Karpas-422 (cell line): ENCODE results near the gene TSPAN6. TPM values are rescaled to one million over a fixed set of nuclear protein-coding genes. Genes with fewer than 3 reads are reported as not detected.
A peak's percentile ranks its signal among the peaks of the same experiment; 100 is the strongest.

Source experiments
- DNase-seq: peaks from one replicate; pipeline ENCODE4 v3.0.0-alpha.2; 2015
- H2AFZ ChIP-seq: fragments of 200-600 bp; sonication (generic); 2 replicates; pipeline ENCODE4 v1.6.1; 2014; ENCODE audit warnings: antibody characterized with exemption, low read length, mixed read lengths
- H3K27ac ChIP-seq: fragments of 200-600 bp; sonication (generic); 2 replicates; pipeline ENCODE4 v1.5.1; 2014; ENCODE audit warnings: mild to moderate bottlenecking, low read length, moderate library complexity
- H3K27me3 ChIP-seq: fragments of 200-600 bp; sonication (generic); 2 replicates; pipeline ENCODE4 v1.6.1; 2014; ENCODE audit warnings: low read length, mixed read lengths
- H3K36me3 ChIP-seq: fragments of 200-600 bp; sonication (generic); 2 replicates; pipeline ENCODE4 v1.6.1; 2014; ENCODE audit warnings: low read length, mixed read lengths; ENCODE audit not compliant: insufficient read depth
- H3K4me1 ChIP-seq: fragments of 200-600 bp; sonication (generic); 2 replicates; pipeline ENCODE4 v1.6.1; 2014; ENCODE audit warnings: mild to moderate bottlenecking, low read length, mixed read lengths
- H3K4me2 ChIP-seq: fragments of 200-600 bp; sonication (generic); 2 replicates; pipeline ENCODE4 v1.6.1; 2014; ENCODE audit warnings: low read length, low read depth, mild to moderate bottlenecking; ENCODE audit not compliant: poor library complexity, severe bottlenecking
- H3K4me3 ChIP-seq: fragments of 200-600 bp; sonication (generic); 2 replicates; pipeline ENCODE4 v1.5.1; 2014; ENCODE audit warnings: mild to moderate bottlenecking, antibody characterized with exemption, low read length, mixed read lengths
- H3K79me2 ChIP-seq: fragments of 200-600 bp; sonication (generic); 2 replicates; pipeline ENCODE4 v1.6.1; 2014; ENCODE audit warnings: mild to moderate bottlenecking, low read length, mixed read lengths
- H3K9ac ChIP-seq: fragments of 200-600 bp; sonication (generic); 2 replicates; pipeline ENCODE4 v1.6.0; 2014; ENCODE audit warnings: low read length
- H3K9me2 ChIP-seq: fragments of 200-600 bp; sonication (generic), shearing (Covaris generic); replicated peaks from 2 replicates; pipeline ENCODE4 v1.6.0; 2014; ENCODE audit warnings: mild to moderate bottlenecking, low read length, moderate library complexity; ENCODE audit not compliant: insufficient read depth
- H3K9me3 ChIP-seq: fragments of 300-700, 200-600 bp; sonication (generic); 2 replicates; pipeline ENCODE4 v1.6.1; 2014; ENCODE audit warnings: low read length, mixed read lengths
- H4K20me1 ChIP-seq: fragments of 200-600 bp; sonication (generic); 2 replicates; pipeline ENCODE4 v1.6.1; 2014; ENCODE audit warnings: mild to moderate bottlenecking, antibody characterized with exemption, low read length, low read depth; ENCODE audit not compliant: insufficient read depth
- total RNA-seq: library from RNA; depleted of rRNA; stranded (reverse); fragments of >200 nt; shearing (Covaris generic); gene quantifications from 2 replicates; pipeline ENCODE4 v1.2.3, GENCODE V29; 2014; ENCODE audit warnings: low replicate concordance

Gene TSPAN6
- total RNA-seq, 1 experiment from 2014 or later: not detected

- peaks cover 13% of the 10 kb centered on the region for H3K4me1 ChIP-seq
- H2AFZ ChIP-seq: no peak within 1 kb of the TSS
- no peaks in the 10 kb centered on the region for H3K9me3 ChIP-seq
- H3K27me3 ChIP-seq: no peaks in the 10 kb centered on the region
- no peak within 1 kb of the TSS for H3K9ac ChIP-seq
- no peak within 1 kb of the TSS for H3K4me3 ChIP-seq
- DNase-seq: no peak
- no peaks in the 10 kb centered on the region for H3K9me2 ChIP-seq
- no peak within 1 kb of the TSS for H3K4me2 ChIP-seq
- H3K27ac ChIP-seq: no peak within 1 kb of the TSS
- H3K79me2 ChIP-seq: no peaks in the 10 kb centered on the region
- no peaks in the 10 kb centered on the region for H4K20me1 ChIP-seq
- no peaks in the 10 kb centered on the region for H3K36me3 ChIP-seq
Measured at GRCh38 chrX:100643956-100644860, 7.6 kb upstream of the TSPAN6 start, which contains the start of gene SRPX2. Gene SRPX2 (plus strand): TSS chrX:100644199. CDS start chrX:100646323, 2,124 bp downstream.

- no peaks in the 10 kb centered on the region for H3K36me3 ChIP-seq
- no peaks in the 10 kb centered on the region for H3K9me2 ChIP-seq
- H3K4me1 ChIP-seq: peaks cover 13% of the 10 kb centered on the region
- no peak overlapping the region for H3K9ac ChIP-seq
- DNase-seq: no peak
- no peaks in the 10 kb centered on the region for H3K27me3 ChIP-seq
- H2AFZ ChIP-seq: no peak overlapping the region
- no peaks in the 10 kb centered on the region for H3K79me2 ChIP-seq
- no peak overlapping the region for H3K4me3 ChIP-seq
- H4K20me1 ChIP-seq: no peaks in the 10 kb centered on the region
- H3K27ac ChIP-seq: no peak overlapping the region
- H3K4me2 ChIP-seq: no peak overlapping the region
- H3K9me3 ChIP-seq: no peaks in the 10 kb centered on the region
Measured at GRCh38 chrX:100643212-100643611, 6.6 kb upstream of the TSPAN6 start.

GRCh38 chrX:100642290-100642689 is 5.7 kb upstream of the TSPAN6 start:
- H2AFZ ChIP-seq: no peak overlapping the region
- no peaks in the 10 kb centered on the region for H3K9me2 ChIP-seq
- no peaks in the 10 kb centered on the region for H3K27me3 ChIP-seq
- no peaks in the 10 kb centered on the region for H3K79me2 ChIP-seq
- no peaks in the 10 kb centered on the region for H4K20me1 ChIP-seq
- no peaks in the 10 kb centered on the region for H3K36me3 ChIP-seq
- no peak overlapping the region for H3K4me3 ChIP-seq
- peaks cover 8% of the 10 kb centered on the region for H3K4me1 ChIP-seq
- no peaks in the 10 kb centered on the region for H3K9me3 ChIP-seq
- H3K9ac ChIP-seq: no peak overlapping the region
- DNase-seq: no peak
- H3K4me2 ChIP-seq: no peak overlapping the region
- H3K27ac ChIP-seq: no peak overlapping the region

- Histone ChIP-seq H3K4me1 (no peaks in the 10 kb centered on the region), H3K9ac (no peak overlapping the region), H3K9me3 (no peaks in the 10 kb centered on the region), H2AFZ (no peak overlapping the region), H3K79me2 (no peaks in the 10 kb centered on the region), H3K4me3 (no peak overlapping the region), H4K20me1 (no peaks in the 10 kb centered on the region), H3K4me2 (no peak overlapping the region), H3K36me3 (no peaks in the 10 kb centered on the region), H3K27ac (no peak overlapping the region), H3K27me3 (no peaks in the 10 kb centered on the region), H3K9me2 (no peaks in the 10 kb centered on the region)
- DNase-seq: no peak
Measured at GRCh38 chrX:100635989-100636320, 651 bp downstream of the TSPAN6 start.

- Histone ChIP-seq H3K79me2 (no peaks in the 10 kb centered on the region), H2AFZ (no peak overlapping the region), H3K27ac (no peak overlapping the region), H4K20me1 (no peaks in the 10 kb centered on the region), H3K36me3 (no peaks in the 10 kb centered on the region), H3K27me3 (no peaks in the 10 kb centered on the region), H3K4me2 (no peak overlapping the region), H3K4me1 (no peaks in the 10 kb centered on the region), H3K9ac (no peak overlapping the region), H3K9me2 (no peaks in the 10 kb centered on the region), H3K4me3 (no peak overlapping the region), H3K9me3 (no peaks in the 10 kb centered on the region)
- DNase-seq: no peak
Measured at GRCh38 chrX:100635040-100635439, 1.6 kb downstream of the TSPAN6 start.

- Histone ChIP-seq H3K27me3 (no peaks in the 10 kb centered on the region), H3K9me3 (no peaks in the 10 kb centered on the region), H3K4me2 (no peak overlapping the region), H3K9me2 (no peaks in the 10 kb centered on the region), H3K36me3 (no peaks in the 10 kb centered on the region), H3K27ac (no peak overlapping the region), H3K9ac (no peak overlapping the region), H2AFZ (no peak overlapping the region), H3K4me3 (no peak overlapping the region), H3K79me2 (no peaks in the 10 kb centered on the region), H4K20me1 (no peaks in the 10 kb centered on the region), H3K4me1 (no peaks in the 10 kb centered on the region)
- DNase-seq: no peak
Measured at GRCh38 chrX:100625985-100626491, 10.6 kb downstream of the TSPAN6 start.

- no peak overlapping the region for H3K4me3 ChIP-seq
- H3K4me2 ChIP-seq: no peak overlapping the region
- no peaks in the 10 kb centered on the region for H3K4me1 ChIP-seq
- H3K9ac ChIP-seq: no peak overlapping the region
- no peak overlapping the region for H3K27ac ChIP-seq
- H3K9me3 ChIP-seq: no peaks in the 10 kb centered on the region
- H3K36me3 ChIP-seq: no peaks in the 10 kb centered on the region
- H3K9me2 ChIP-seq: no peaks in the 10 kb centered on the region
- no peaks in the 10 kb centered on the region for H3K79me2 ChIP-seq
- H4K20me1 ChIP-seq: no peaks in the 10 kb centered on the region
- no peak overlapping the region for H2AFZ ChIP-seq
- DNase-seq: no peak
- H3K27me3 ChIP-seq: no peaks in the 10 kb centered on the region
Measured at GRCh38 chrX:100623001-100623400, 13.6 kb downstream of the TSPAN6 start.

GRCh38 chrX:100615005-100615404 is 21.6 kb downstream of the TSPAN6 start:
- no peaks in the 10 kb centered on the region for H3K36me3 ChIP-seq
- H3K27me3 ChIP-seq: no peaks in the 10 kb centered on the region
- no peaks in the 10 kb centered on the region for H3K9me3 ChIP-seq
- no peak overlapping the region for H3K27ac ChIP-seq
- no peaks in the 10 kb centered on the region for H3K4me1 ChIP-seq
- H3K79me2 ChIP-seq: no peaks in the 10 kb centered on the region
- DNase-seq: peak; percentile 66
- no peak overlapping the region for H3K9ac ChIP-seq
- H3K9me2 ChIP-seq: no peaks in the 10 kb centered on the region
- H2AFZ ChIP-seq: no peak overlapping the region
- no peak overlapping the region for H3K4me3 ChIP-seq
- no peak overlapping the region for H3K4me2 ChIP-seq
- H4K20me1 ChIP-seq: no peaks in the 10 kb centered on the region
